ENCODE results near the gene GSTM4.

Gene GSTM4

GRCh38 chr1:109655615-109656519 lies at the start of gene GSTM4:
TSS of gene GSTM4 (plus strand) at chr1:109656099. CDS start at chr1:109656390, 291 bp downstream.
- DNase-seq (ENCODE audit: low spot score): peak; percentile 51

GRCh38 chr1:109609881-109610280 lies 46.0 kb upstream of the GSTM4 start:
- DNase-seq (ENCODE audit: low spot score): no peak

GRCh38 chr1:109610609-109611307 lies 45.1 kb upstream of the GSTM4 start:
- no peak for DNase-seq (ENCODE audit: low spot score)

- no peak for DNase-seq (ENCODE audit: low spot score)
These were observed 44.5 kb upstream of the GSTM4 start for GRCh38 chr1:109611308-109611990.

GRCh38 chr1:109613361-109614147 lies 42.3 kb upstream of the GSTM4 start:
- DNase-seq (ENCODE audit: low spot score): no peak

- peak; percentile 29 for DNase-seq (ENCODE audit: low spot score)
These were observed 40.0 kb upstream of the GSTM4 start for GRCh38 chr1:109615879-109616278.

GRCh38 chr1:109616391-109616790 lies 39.5 kb upstream of the GSTM4 start:
- no peak for DNase-seq (ENCODE audit: low spot score)

GRCh38 chr1:109617291-109617801 lies 38.6 kb upstream of the GSTM4 start:
- no peak for DNase-seq (ENCODE audit: low spot score)

GRCh38 chr1:109618661-109619575 lies 37.0 kb upstream of the GSTM4 start:
- no peak for DNase-seq (ENCODE audit: low spot score)

GRCh38 chr1:109619576-109620400 lies 36.1 kb upstream of the GSTM4 start, which contains the start of the genes AMPD2 and GNAT2:
TSS of gene AMPD2 (plus strand) at chr1:109619837. CDS start at chr1:109621176, 1,339 bp downstream.
TSS of gene GNAT2 (minus strand) at chr1:109619616. CDS start at chr1:109612870, 6,746 bp downstream.
- peak; percentile 67 for DNase-seq (ENCODE audit: low spot score)

- no peak for DNase-seq (ENCODE audit: low spot score)
These were observed 35.5 kb upstream of the GSTM4 start for GRCh38 chr1:109620401-109620791.

GRCh38 chr1:109620841-109621286 lies 35.0 kb upstream of the GSTM4 start:
- DNase-seq (ENCODE audit: low spot score): peak; percentile 96

GRCh38 chr1:109621379-109622136 lies 34.3 kb upstream of the GSTM4 start:
- DNase-seq (ENCODE audit: low spot score): no peak

- no peak for DNase-seq (ENCODE audit: low spot score)
These were observed 33.6 kb upstream of the GSTM4 start for GRCh38 chr1:109622137-109622892.

GRCh38 chr1:109622895-109623294 lies 33.0 kb upstream of the GSTM4 start:
- DNase-seq (ENCODE audit: low spot score): no peak

- DNase-seq (ENCODE audit: low spot score): no peak
These were observed 32.2 kb upstream of the GSTM4 start for GRCh38 chr1:109623601-109624161.

All from CD4-positive, alpha-beta T cell treated with Interleukin-2 at 100 ng/mL for 4 hours (primary cell).